HG02884 (cell line): ENCODE measurements around the gene ZNF641.
A peak's percentile ranks its signal among the peaks of the same experiment; 100 is the strongest.
"Not testable (repeated sequence)": the region's sequence is repeated elsewhere in the genome, so short reads cannot be mapped to it uniquely, and the experiment has no call there.

Source experiments
- ATAC-seq: cut with Tn5 transposase; IDR thresholded peaks from one replicate; pipeline ENCODE4 v1.9.1; 2021; ENCODE audit warnings: mild to moderate bottlenecking, moderate library complexity; ENCODE audit not compliant: unreplicated experiment

Gene ZNF641

DNA sequence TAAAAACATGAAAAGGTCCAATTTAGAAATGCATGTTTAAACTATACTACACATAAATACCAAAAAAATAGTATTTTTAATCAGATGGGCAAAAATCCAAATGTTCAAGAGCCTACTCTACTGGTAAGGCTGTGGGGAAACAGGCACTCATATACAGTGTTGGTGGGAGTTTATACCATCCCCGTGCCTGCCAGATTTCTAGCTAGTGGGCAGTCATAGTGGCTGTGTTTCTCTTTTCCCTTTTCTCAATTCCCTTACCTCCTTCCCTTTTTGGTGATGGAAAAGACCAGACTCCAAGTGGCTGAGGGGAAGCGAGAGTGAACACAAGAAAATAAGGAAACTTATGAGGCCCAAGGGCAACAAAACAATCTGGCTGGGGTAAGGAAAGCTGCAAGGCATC, 14.7 kb downstream of the ZNF641 start:
- ATAC-seq = no peak

DNA sequence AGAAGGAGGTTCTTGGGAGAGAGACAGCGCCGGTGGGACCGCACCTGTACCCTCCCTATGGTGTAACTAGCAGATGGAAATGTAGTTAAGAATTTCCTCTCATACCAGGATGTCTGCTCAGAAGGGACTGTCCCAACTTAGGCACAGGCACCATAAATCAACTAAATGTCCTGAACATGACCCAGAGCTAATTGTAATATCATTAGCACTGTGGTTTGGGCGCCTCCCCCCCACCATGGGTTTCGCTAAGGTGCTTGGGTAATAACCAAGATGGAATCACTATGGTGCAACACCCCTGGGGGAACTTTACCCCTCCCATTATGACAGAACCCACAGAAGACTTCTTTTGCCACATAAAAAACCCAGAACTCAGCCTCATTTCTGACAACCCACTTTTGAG, 15.9 kb downstream of the ZNF641 start:
- ATAC-seq = no peak

DNA sequence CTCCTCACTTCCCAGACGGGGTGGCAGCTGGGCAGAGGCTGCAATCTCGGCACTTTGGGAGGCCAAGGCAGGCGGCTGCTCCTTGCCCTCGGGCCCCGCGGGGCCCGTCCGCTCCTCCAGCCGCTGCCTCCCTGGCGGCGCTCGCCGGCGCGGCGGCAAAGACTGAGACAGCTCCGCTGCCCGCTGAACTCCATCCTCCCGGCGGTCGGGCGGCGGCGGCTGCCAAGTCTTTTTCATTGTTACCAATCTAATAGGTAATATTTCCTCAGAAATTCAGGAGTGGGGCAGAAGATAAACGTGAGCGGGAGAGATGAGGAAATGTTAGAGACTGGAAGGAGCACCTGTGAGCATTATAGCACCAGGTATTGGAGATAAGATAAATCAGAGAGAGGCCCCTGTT, 17.0 kb downstream of the ZNF641 start:
- ATAC-seq = not testable (repeated sequence)

DNA sequence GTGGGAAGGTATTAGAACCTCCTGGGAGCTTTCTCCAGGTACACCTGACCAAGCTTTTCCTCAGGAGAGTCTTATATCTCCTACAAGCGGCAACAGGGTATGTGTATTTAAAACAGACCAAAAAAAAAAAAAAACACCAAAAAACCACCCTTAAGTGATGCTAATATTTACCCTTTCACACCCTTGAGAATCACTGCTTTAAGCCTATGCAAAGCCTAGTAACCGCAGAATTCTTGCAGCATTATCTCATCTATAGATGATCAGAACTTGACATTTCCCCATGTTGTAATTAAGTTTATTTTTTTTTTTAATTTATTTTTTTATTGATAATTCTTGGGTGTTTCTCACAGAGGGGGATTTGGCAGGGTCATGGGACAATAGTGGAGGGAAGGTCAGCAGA, 19.3 kb downstream of the ZNF641 start:
- ATAC-seq = no peak

DNA sequence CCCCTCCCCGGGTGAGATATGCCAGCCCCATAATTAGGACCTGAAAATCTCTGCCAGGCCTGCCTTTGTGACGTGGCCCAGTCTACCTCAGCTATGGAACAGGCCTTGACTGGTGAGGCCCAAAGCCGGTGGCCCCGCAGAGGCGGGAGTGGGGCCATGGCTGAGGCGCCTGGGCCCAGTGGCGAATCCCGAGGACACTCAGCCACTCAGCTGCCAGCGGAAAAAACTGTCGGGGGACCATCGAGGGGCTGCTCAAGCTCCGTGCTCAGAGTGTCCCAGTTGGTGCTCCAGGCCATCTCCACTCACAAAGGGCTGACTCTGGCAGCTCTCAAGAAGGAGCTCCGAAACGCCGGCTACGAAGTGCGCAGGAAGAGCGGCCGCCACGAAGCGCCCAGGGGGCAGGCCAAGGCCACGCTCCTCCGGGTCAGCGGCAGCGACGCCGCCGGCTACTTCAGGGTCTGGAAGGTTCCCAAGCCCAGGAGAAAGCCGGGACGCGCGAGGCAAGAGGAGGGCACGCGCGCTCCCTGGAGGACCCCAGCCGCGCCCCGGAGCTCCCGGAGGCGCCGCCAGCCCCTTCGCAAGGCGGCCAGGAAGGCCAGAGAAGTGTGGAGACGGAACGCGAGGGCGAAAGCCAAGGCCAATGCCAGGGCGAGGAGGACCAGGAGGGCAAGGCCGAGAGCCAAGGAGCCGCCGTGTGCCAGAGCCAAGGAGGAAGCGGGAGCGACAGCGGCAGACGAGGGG, 21.4 kb downstream of the ZNF641 start:
- ATAC-seq = no peak

DNA sequence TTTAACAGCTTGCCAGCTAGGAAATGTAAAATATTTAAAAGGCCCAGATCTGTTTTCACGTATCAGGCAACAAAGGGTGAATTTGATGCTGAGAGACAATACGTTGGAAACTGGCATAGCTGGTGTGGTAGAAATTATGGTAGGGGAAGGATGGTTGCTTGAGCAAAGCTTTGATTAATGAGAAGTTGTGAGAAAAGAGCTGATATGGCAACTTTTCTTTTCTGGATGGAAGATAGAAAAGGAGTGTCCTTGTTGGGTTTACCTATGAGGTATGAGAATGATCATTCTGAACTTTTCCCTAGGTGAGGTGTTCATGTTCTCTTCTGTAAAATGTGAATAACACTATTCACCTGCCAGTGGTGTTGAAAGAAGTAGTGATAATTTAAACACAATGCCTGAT, 34.2 kb downstream of the ZNF641 start:
- no peak for ATAC-seq

DNA sequence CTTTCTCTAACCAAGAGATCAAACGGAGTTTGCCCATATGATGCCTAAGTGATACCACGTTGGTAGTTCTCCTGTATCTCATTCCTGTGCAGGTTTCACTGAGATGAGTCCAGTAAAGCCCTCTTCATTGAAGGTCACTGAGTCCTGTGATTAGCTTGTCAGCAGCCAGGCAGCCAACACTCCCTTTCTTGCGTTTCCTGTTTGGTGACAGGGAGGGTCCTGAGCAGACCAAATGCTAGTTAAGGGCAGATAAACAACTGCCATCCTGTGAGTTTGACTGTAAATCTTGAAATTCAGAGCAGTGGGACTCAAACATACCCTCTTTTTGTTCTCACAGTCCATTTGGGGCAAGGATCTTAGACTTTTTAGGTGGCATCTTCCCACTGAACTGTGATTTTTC, 39.4 kb downstream of the ZNF641 start:
- no peak for ATAC-seq

DNA sequence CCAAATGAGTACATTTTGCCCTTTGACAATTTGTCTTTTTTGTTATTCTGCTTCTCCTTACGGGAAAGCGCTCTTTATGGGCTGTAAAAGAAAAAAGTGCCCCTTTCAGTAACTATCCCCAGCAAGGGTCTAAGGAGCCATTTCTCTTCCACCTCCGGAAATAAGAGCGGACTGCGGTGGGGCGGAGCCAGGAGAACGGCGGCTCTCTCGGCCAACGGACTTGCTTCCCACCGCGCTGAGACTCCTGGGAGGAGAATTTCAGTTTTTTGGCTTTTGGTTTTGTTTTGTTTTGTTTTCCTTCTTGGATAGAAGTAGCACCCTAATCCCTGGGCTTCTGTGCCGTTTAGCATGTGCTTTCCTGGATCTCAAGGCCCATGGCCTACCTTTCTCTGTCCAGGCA, 43.5 kb downstream of the ZNF641 start:
- ATAC-seq = no peak

DNA sequence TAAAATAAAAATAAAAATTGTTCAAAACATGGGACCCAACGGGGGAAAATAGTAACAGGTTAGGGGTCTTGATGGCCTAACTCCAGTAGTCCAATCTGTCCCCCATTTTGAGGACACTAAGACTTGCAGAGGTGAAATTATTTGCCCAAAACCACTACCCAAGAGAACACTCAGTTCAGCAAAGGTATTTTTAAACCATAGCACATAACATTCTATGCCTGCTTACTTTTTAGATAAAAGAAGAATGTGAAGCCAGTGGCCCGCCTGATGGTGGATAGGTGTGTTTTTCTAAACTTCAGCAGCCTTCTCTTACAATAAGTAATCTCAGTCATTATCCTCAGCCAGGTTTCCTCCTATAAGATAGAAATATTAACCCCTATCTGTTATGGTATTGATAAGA, 45.5 kb downstream of the ZNF641 start:
- ATAC-seq = no peak

DNA sequence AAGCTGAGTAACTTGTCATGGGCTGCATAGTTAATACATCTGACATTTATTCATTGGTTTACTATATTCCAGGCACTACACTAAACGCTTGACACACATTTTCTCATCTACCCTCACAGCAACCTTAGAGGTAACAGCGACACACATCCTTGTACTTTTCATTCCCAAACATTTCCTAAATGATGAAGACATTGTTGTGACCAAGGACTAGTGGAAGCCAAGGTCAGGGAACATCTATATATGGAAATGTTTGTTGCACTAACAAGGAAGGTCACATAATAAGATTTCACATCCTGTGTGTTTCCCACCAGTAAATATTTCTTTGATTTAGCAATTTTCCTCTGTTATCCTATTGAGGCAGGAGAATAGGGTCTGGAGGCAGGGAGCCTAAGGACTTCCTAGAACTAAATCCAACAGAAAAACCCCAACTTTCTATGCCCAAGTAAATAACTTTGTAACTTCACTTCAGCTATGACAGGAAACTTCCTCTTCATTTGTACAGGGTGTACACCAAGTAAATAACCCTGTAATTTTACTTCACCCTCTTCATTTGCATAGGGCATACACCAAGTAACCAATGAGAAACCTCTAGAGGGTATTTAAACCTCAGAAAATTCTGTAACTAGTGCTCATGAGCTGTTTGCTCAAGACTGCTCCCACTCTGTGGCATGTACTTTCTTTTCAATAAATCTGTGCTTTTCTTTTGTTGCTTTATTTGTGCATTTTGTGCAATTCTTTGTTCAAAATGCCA, 48.4 kb downstream of the ZNF641 start:
- no peak for ATAC-seq

DNA sequence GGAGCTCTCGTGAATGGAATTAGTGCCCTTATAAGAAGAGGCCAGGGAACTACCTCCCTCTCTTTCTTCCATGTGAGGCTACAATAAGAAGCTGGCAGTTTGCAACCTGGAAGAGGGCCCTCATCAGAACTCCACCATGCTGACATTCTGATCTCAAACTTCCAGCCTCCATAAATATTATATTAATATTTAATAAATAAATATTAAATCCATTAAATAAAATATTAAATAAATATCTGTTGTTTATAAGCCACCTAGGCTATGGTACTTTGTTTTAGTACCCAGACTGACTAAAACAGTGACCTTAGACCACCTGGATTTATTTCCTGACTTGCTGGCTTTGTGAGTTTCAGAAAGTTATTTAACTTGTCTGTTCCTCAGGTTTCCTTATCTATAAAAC, 49.9 kb downstream of the ZNF641 start:
- ATAC-seq = no peak

DNA sequence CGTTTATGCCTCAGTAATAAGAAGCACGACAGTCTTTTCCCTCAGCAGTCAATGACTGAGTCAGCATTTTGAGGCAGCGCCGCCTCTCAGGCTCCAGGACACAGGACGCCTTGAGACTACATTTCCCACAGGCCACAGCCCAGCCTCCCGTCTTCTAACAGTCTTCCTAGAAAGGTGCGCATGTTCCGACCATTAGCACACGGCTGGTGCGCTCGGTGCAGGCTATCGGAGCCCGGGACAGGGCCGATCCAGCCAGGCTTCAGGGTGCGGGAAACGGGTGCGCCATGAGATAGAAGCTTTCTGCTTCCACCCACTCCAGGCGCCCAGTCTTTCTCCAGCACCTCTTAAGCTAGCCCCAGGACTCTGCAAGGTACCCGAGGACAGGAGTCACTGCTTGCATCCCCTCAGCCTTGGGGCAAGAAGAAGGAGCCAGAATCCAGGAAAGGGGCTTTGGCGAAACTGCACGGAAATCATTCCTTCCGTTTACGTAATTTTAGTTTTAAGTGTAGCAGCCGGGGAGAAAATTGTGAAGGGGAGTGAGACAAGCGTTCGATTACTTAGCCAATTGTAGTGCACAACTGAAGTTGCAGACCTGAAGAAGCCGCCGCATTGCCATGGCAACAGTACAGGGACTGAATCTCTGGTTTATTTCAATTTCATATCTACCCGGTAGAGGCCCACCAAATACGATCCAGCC, 54.0 kb downstream of the ZNF641 start:
- ATAC-seq = peak; percentile 54

DNA sequence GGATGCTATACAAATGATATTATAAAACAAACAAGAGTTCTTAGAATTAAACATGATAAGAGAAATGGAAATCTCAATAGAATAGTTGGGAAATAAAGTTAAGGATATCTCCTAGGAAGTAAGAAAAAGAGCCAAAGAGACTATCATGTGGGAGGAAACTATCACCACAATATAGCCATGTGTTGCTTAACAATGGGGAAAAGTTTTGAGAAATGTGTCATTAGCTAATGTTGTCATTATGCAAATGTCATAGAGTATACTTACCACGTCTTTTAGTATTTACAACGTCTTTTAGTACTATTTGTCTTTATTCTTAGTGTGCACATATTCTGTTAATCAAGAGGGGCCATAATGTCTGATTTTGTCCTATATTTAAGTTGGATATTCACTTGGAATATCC, 58.7 kb downstream of the ZNF641 start:
- no peak for ATAC-seq

DNA sequence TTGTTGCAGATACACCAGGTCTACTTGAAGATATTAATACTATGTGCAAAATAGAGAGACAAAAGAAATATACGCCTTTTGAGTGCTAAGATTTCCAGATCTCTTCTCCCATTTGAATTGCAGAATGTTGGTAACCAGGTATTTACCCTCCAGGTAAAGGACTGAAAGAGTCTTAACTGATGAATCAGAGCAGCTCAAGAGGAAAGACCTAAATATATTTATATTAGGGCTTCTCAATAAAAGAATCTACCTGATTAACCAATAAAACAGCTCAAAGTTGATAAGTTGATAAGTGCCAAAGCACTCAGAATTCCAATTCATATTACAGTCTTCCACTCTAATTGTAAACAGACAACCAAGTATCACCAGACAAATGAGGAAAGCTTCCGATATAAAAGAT, 59.2 kb downstream of the ZNF641 start:
- ATAC-seq = no peak

DNA sequence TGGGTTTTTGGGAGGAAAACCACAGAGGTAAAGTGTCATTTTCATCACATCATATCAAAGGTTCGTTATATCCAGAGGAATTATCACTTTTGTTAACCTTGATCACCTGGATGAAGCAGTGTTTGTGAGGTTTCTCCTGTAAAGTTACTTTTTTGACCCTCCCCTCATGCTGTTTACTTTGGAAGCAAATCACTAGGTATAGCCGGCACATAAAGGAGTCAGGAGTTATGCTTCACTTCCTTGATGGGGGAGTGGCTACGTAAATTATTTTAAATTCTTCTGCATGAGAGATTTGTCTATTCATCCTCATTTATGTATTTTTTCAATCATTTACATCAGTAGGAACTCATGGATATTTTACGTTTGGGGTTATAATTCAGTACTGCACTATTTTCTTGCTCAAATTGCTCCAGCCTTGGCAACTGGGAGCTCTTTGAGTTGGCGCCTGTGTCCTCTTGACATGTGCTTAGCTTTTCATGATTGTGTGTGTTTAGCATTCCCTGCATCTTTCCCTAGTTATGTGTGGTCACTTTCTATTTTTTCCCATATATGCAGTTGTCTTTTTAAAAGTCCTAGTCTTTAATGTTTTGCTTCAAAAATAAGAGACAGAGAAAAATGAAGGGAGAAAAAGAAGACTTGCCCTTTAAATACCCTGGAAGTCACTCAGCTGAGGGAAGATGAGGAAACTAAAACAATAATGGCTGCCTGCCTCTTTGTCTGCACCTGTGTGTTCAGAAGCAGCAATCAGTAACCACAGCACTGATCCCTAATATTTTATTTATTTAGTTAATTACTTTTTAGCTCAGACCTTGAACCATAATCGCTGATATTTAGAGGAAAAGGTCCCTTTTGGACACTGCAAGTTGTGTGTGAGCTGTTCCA, 62.1 kb downstream of the ZNF641 start:
- ATAC-seq = no peak
